WTC11 (cell line): ENCODE measurements around the gene NUMA1. TPM values are rescaled to one million over a fixed set of nuclear protein-coding genes. Genes with fewer than 3 reads are reported as not detected.

Experiments
- ATAC-seq: fragments of 200-7000 bp; cut with Tn5 transposase; 2 replicates; pipeline ENCODE4 v1.10.0; 2021; ENCODE audit warnings: mild to moderate bottlenecking, moderate library complexity
- CTCF ChIA-PET: fragments of 300-600 bp; sonication (Branson Sonifier 250); formaldehyde crosslinking; loops from one replicate; lab custom pipeline; 2021; ENCODE audit warnings: antibody characterized with exemption; lab: Charles Lee
- POLR2A ChIA-PET: fragments of 350-600 bp; sonication (Branson Sonifier 250); formaldehyde crosslinking; loops from one replicate; lab custom pipeline; 2021; ENCODE audit warnings: antibody characterized with exemption; lab: Charles Lee
- DNase-seq: peaks from one replicate; pipeline ENCODE4 v3.0.0; 2021; ENCODE audit warnings: low spot score
- H3K27ac Mint-ChIP-seq: 2 replicates; pipeline ENCODE4 v1.8.0; 2021; ENCODE audit warnings: mixed read lengths
- H3K27me3 Mint-ChIP-seq: 2 replicates; pipeline ENCODE4 v1.8.0; 2021; ENCODE audit warnings: low read depth, mild to moderate bottlenecking, moderate library complexity, mixed read lengths
- H3K36me3 Mint-ChIP-seq: 2 replicates; pipeline ENCODE4 v1.8.0; 2021; ENCODE audit warnings: mixed read lengths
- H3K4me1 Mint-ChIP-seq: 2 replicates; pipeline ENCODE4 v1.8.0; 2022; ENCODE audit warnings: mixed read lengths
- H3K4me3 Mint-ChIP-seq: 2 replicates; pipeline ENCODE4 v1.8.0; 2021; ENCODE audit warnings: mild to moderate bottlenecking, moderate library complexity, mixed read lengths
- H3K9me3 Mint-ChIP-seq: 2 replicates; pipeline ENCODE4 v1.8.0; 2021; ENCODE audit warnings: mixed read lengths
- ATF6 ChIP-seq: sonication (generic); formaldehyde crosslinking; IDR thresholded peaks from 2 replicates; pipeline ENCODE4 v1.8.1; 2023; ENCODE audit warnings: mild to moderate bottlenecking, missing genetic modification reagents
- ELF4 ChIP-seq: sonication (generic); formaldehyde crosslinking; IDR thresholded peaks from 2 replicates; pipeline ENCODE4 v1.8.1; 2022; ENCODE audit warnings: low read depth, mild to moderate bottlenecking, moderate library complexity, missing genetic modification reagents
- ERG ChIP-seq: fragments of 250-450 bp; sonication (Bioruptor Pico); IDR thresholded peaks from 2 replicates; pipeline ENCODE4 v1.8.0; 2021; ENCODE audit warnings: mild to moderate bottlenecking
- ETV6 ChIP-seq: sonication (generic); formaldehyde crosslinking; IDR thresholded peaks from 2 replicates; pipeline ENCODE4 v1.8.1; 2022; ENCODE audit warnings: mild to moderate bottlenecking, missing genetic modification reagents
- GABPB1 ChIP-seq: sonication (generic); formaldehyde crosslinking; IDR thresholded peaks from 2 replicates; pipeline ENCODE4 v1.8.1; 2023; ENCODE audit warnings: mild to moderate bottlenecking, missing genetic modification reagents
- PRDM15 ChIP-seq: sonication (generic); formaldehyde crosslinking; IDR thresholded peaks from 2 replicates; pipeline ENCODE4 v1.8.0; 2022; ENCODE audit warnings: missing genetic modification reagents
- PREB ChIP-seq: sonication (generic); formaldehyde crosslinking; IDR thresholded peaks from 2 replicates; pipeline ENCODE4 v1.8.1; 2022; ENCODE audit warnings: mild to moderate bottlenecking, missing genetic modification reagents, moderate library complexity, borderline replicate concordance
- SOX15 ChIP-seq: fragments of 250-450 bp; sonication (Bioruptor Pico); IDR thresholded peaks from 2 replicates; pipeline ENCODE4 v1.9.0; 2021; ENCODE audit warnings: mild to moderate bottlenecking
- TCF7 ChIP-seq: sonication (generic); formaldehyde crosslinking; IDR thresholded peaks from 2 replicates; pipeline ENCODE4 v1.8.0; 2022; ENCODE audit warnings: mild to moderate bottlenecking, low read depth, missing genetic modification reagents, moderate library complexity
- TP53 ChIP-seq: sonication (generic); formaldehyde crosslinking; IDR thresholded peaks from 2 replicates; pipeline ENCODE4 v1.8.1; 2023; ENCODE audit warnings: mild to moderate bottlenecking, missing genetic modification reagents
- total RNA-seq: library from RNA; stranded (reverse); gene quantifications from 3 replicates; pipeline ENCODE4 v1.2.3, GENCODE V29; 2021
- TF ChIP-seq, protein P1 (sequence below): fragments of 250-450 bp; sonication (Bioruptor Pico); IDR thresholded peaks from 2 replicates; pipeline ENCODE4 v2.1.2; 2022; ENCODE audit warnings: mild to moderate bottlenecking, moderate library complexity
- TF ChIP-seq, protein P2 (sequence below): sonication (generic); formaldehyde crosslinking; IDR thresholded peaks from 2 replicates; pipeline ENCODE4 v1.8.1; 2023; ENCODE audit warnings: mild to moderate bottlenecking, missing genetic modification reagents, moderate library complexity

Gene NUMA1
- total RNA-seq, 1 experiment from 2014 or later = 147 TPM

DNA sequence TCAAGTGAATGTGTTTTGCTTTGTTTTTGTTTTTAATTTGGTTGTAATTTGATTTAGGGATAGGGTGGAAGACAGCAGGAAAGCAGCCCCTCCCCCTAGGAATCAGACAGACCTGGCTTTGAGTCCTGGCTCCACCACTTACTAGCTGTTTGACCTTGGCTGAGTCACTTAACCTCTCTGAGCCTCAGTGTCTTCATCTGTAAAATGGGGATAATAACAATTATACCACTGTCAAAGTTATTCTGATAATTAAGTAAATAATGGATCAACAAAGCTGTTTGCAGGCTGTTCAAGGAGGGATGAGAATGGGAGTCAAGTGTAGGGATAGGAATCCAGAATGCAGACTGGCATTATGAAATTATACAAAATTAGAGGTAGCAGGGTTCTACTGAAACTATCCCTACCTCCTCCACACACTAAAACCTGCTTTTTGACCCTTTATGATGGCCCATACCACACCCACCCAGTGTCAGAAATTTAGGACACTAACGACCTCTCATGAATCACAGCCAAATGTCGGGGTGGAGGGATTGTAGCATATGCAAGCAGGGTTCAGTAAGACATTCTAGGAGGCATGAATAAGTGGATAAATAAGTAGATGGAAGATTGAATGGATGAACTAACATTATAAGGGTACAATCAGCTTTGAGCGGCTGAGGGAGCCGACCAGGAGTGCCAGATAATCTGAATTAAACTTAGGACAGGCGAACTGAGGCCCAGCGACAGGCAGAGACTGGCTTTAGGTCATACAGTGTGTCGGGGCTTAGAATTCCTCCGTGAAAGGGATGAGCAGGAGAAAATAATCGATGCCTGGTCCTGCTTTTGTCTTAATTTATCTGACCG, 31.2 kb upstream of the NUMA1 start (continued):
- TF ChIP-seq PREB (CRISPR knock-in tag) = no peak
- TF ChIP-seq ELF4 (CRISPR knock-in tag) = no peak
- no peak for TF ChIP-seq TCF7 (CRISPR knock-in tag)
- TF ChIP-seq TP53 = no peak
- no peak for TF ChIP-seq GABPB1 (CRISPR knock-in tag)
- no peak for TF ChIP-seq ERG (CRISPR knock-in tag)
- TF ChIP-seq, protein P1, sequence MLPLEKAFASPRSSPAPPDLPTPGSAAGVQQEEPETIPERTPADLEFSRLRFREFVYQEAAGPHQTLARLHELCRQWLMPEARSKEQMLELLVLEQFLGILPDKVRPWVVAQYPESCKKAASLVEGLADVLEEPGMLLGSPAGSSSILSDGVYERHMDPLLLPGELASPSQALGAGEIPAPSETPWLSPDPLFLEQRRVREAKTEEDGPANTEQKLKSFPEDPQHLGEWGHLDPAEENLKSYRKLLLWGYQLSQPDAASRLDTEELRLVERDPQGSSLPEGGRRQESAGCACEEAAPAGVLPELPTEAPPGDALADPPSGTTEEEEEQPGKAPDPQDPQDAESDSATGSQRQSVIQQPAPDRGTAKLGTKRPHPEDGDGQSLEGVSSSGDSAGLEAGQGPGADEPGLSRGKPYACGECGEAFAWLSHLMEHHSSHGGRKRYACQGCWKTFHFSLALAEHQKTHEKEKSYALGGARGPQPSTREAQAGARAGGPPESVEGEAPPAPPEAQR (CRISPR knock-in tag) = no peak
- TF ChIP-seq, protein P2, sequence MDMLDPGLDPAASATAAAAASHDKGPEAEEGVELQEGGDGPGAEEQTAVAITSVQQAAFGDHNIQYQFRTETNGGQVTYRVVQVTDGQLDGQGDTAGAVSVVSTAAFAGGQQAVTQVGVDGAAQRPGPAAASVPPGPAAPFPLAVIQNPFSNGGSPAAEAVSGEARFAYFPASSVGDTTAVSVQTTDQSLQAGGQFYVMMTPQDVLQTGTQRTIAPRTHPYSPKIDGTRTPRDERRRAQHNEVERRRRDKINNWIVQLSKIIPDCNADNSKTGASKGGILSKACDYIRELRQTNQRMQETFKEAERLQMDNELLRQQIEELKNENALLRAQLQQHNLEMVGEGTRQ (CRISPR knock-in tag) = no peak

GRCh38 chr11:72105888-72106287, 25.5 kb upstream of the NUMA1 start, which contains the start of gene TOMT:
Gene TOMT (plus strand): TSS chr11:72105924. CDS start chr11:72105952, 28 bp downstream.
- H3K4me1 Mint-ChIP-seq = peaks cover 27% of the 10 kb centered on the region
- ATAC-seq (no peak), DNase-seq (no peak)
- H3K36me3 Mint-ChIP-seq = peaks cover 2% of the 10 kb centered on the region; the same call in 1 of the 2 replicates
- H3K4me3 Mint-ChIP-seq = no peak within 1 kb of the TSS
- POLR2A ChIA-PET = no interaction called here
- no peak for TF ChIP-seq PRDM15 (CRISPR knock-in tag)
- TF ChIP-seq ETV6 (CRISPR knock-in tag) = no peak
- no peak for TF ChIP-seq SOX15
- TF ChIP-seq ATF6 (CRISPR knock-in tag) = no peak
- CTCF ChIA-PET = no interaction called here
- H3K27ac Mint-ChIP-seq = no peak within 1 kb of the TSS
- H3K9me3 Mint-ChIP-seq = no peaks in the 10 kb centered on the region
- no peaks in the 10 kb centered on the region for H3K27me3 Mint-ChIP-seq
